Liver (tissue), 9 donors: ENCODE measurements around the gene OSBPL5. TPM values are rescaled to one million over a fixed set of nuclear protein-coding genes. Genes with fewer than 3 reads are reported as not detected.

Experiments used
- DNase-seq: peaks from one replicate; pipeline ENCODE4 v3.0.0-alpha.2; 2017; ENCODE audit warnings: low spot score
- H3K27ac ChIP-seq, 2 donors: one replicate each; pipeline ENCODE4 v1.7.0; 2013; ENCODE audit warnings: inconsistent platforms in 2 of 2, low read length in 2 of 2, control low read depth in 1 of 2, low read depth in 1 of 2, mild to moderate bottlenecking in 1 of 2
- H3K27me3 ChIP-seq, 4 donors: one replicate each; pipeline versions ENCODE4 v1.6.1 to v1.7.0; 2013; ENCODE audit warnings: low read length in 3 of 4, inconsistent platforms in 1 of 4, mild to moderate bottlenecking in 1 of 4, moderate library complexity in 1 of 4; ENCODE audit not compliant: control insufficient read depth in 4 of 4, insufficient read depth in 4 of 4
- H3K36me3 ChIP-seq, 4 donors: one replicate each; pipeline versions ENCODE4 v1.6.1 to v1.7.0; 2013; ENCODE audit warnings: low read length in 3 of 4, mild to moderate bottlenecking in 3 of 4, low read depth in 1 of 4, moderate library complexity in 1 of 4; ENCODE audit not compliant: control insufficient read depth in 4 of 4, insufficient read depth in 3 of 4
- H3K4me1 ChIP-seq, 4 donors: one replicate each; pipeline versions ENCODE4 v1.6.1 to v1.7.0; 2013; ENCODE audit warnings: low read length in 3 of 4, mild to moderate bottlenecking in 3 of 4, moderate library complexity in 1 of 4; ENCODE audit not compliant: control insufficient read depth in 4 of 4, insufficient read depth in 4 of 4
- H3K4me3 ChIP-seq, 3 donors: one replicate each; pipeline versions ENCODE4 v1.6.1 to v1.7.0; 2013; ENCODE audit warnings: low read length in 3 of 3, control low read depth in 1 of 3, low read depth in 1 of 3, mild to moderate bottlenecking in 1 of 3
- H3K9ac ChIP-seq, 2 donors: one replicate each; pipeline ENCODE4 v1.7.0; 2013; ENCODE audit warnings: low read length in 2 of 2, mild to moderate bottlenecking in 2 of 2, moderate library complexity in 2 of 2, control low read depth in 1 of 2, low read depth in 1 of 2
- H3K9me3 ChIP-seq, 4 donors: one replicate each; pipeline versions ENCODE4 v1.6.1 to v1.7.0; 2013; ENCODE audit warnings: low read length in 3 of 4; ENCODE audit not compliant: control insufficient read depth in 4 of 4
- EGR1 ChIP-seq, 2 donors: IDR thresholded peaks; 2 replicates each; pipeline ENCODE4 v1.6.1; 2016 to 2018; ENCODE audit warnings: antibody characterized with exemption in 2 of 2, low read depth in 2 of 2
- FOXA1 ChIP-seq: IDR thresholded peaks from 2 replicates; pipeline ENCODE4 v1.6.1; 2016; ENCODE audit warnings: antibody characterized with exemption
- GABPA ChIP-seq, 2 donors: IDR thresholded peaks in 1 of 2; conservative IDR thresholded peaks in 1 of 2; 2 replicates each; pipeline ENCODE4 v1.6.1; 2016; ENCODE audit warnings: antibody characterized with exemption in 2 of 2, mild to moderate bottlenecking in 1 of 2, moderate library complexity in 1 of 2
- HNF4A ChIP-seq, 2 donors: conservative IDR thresholded peaks; 2 replicates each; pipeline ENCODE4 v1.6.1; 2016; ENCODE audit warnings: antibody characterized with exemption in 2 of 2, mild to moderate bottlenecking in 2 of 2
- JUND ChIP-seq, 2 donors: IDR thresholded peaks; 2 replicates each; pipeline ENCODE4 v1.6.1; 2016; ENCODE audit warnings: antibody characterized with exemption in 2 of 2
- MAX ChIP-seq: IDR thresholded peaks from 2 replicates; pipeline ENCODE4 v1.6.1; 2016; ENCODE audit warnings: antibody characterized with exemption
- NR2F2 ChIP-seq: IDR thresholded peaks from 2 replicates; pipeline ENCODE4 v1.6.1; 2016; ENCODE audit warnings: antibody characterized with exemption
- RAD21 ChIP-seq, 2 donors: IDR thresholded peaks; 2 replicates each; pipeline ENCODE4 v1.6.1; 2016; ENCODE audit warnings: antibody characterized with exemption in 2 of 2, mild to moderate bottlenecking in 2 of 2
- REST ChIP-seq: IDR thresholded peaks from 2 replicates; pipeline ENCODE4 v1.6.1; 2016; ENCODE audit warnings: antibody characterized with exemption, mild to moderate bottlenecking
- RXRA ChIP-seq, 2 donors: IDR thresholded peaks; 2 replicates each; pipeline ENCODE4 v1.6.1; 2017 to 2018; ENCODE audit warnings: antibody characterized with exemption in 2 of 2, mild to moderate bottlenecking in 1 of 2
- SP1 ChIP-seq: IDR thresholded peaks from 2 replicates; pipeline ENCODE4 v1.6.1; 2018; ENCODE audit warnings: antibody characterized with exemption, mild to moderate bottlenecking
- TAF1 ChIP-seq: conservative IDR thresholded peaks from 2 replicates; pipeline ENCODE4 v1.6.1; 2016; ENCODE audit warnings: antibody characterized with exemption, mild to moderate bottlenecking
- YY1 ChIP-seq: IDR thresholded peaks from 2 replicates; pipeline ENCODE4 v1.6.1; 2016; ENCODE audit warnings: antibody characterized with exemption, mild to moderate bottlenecking
- WGBS: extraction: QIAGEN DNeasy Blood & Tissue Kit; methylation state at CpG from one replicate; pipeline ENCODE4 v1.1.7; 2013; 5-methylcytosine and 5-hydroxymethylcytosine counted together
- polyA plus RNA-seq, 2 donors: library from polyadenylated mRNA; stranded (reverse) in 1 of 2; unstranded in 1 of 2; fragments of 200-250 nt in 1 of 2; fragments of >200 nt in 1 of 2; fragmentation: Nextera tagmentation in 1 of 2; extraction: Ambion mirVana in 1 of 2; gene quantifications; one replicate each; pipeline versions ENCODE4 v1.2.1 to v1.2.3, GENCODE V29; 2013 to 2015
- total RNA-seq, 2 donors: library from RNA; depleted of rRNA; stranded (reverse); fragments of >200 nt; gene quantifications; one replicate each; pipeline ENCODE4 v1.2.3, GENCODE V29; 2014
- TF ChIP-seq, protein P1 (sequence below): IDR thresholded peaks from 2 replicates; pipeline ENCODE4 v1.6.1; 2016; ENCODE audit warnings: antibody characterized with exemption
- donor health status: healthy.
- donor health status: healthy.
- donor health status: healthy.
- donor health status: healthy.
- donor health status: healthy.

The OSBPL5 gene
- total and polyA plus RNA-seq, 4 donors = 0.74 to 6.2 (median 3.9) TPM

GRCh38 chr11:3057069-3057963, 107.8 kb downstream of the OSBPL5 start, which contains the start of gene CARS1:
Gene CARS1 (minus strand): TSS chr11:3057423. CDS start chr11:3057367, 56 bp downstream.
- WGBS = 1% methylated on average over 68 of the region's 68 CpGs
- peak within 1 kb of the TSS; percentile 87 to 94 (median 89) for H3K4me3 ChIP-seq
- H3K27ac ChIP-seq = peak within 1 kb of the TSS; percentile 75 to 87
- H3K27me3 ChIP-seq = no peaks in the 10 kb centered on the region
- TF ChIP-seq EGR1 (IDR thresholded peaks at IDR 0.05; ENCODE audit: low read depth in 2 of 2) = peak; percentile 66 to 81
- TF ChIP-seq SP1 = peak; percentile 56
- peak in 1 of 2 donors; percentile 8 for TF ChIP-seq RAD21 (IDR thresholded peaks at IDR 0.05)
- TF ChIP-seq NR2F2 = peak; percentile 61
- TF ChIP-seq FOXA1 = no peak
- TF ChIP-seq RXRA (IDR thresholded peaks at IDR 0.05) = peak; percentile 83 to 87
- peak; percentile 95 for TF ChIP-seq YY1
- TF ChIP-seq GABPA (IDR thresholded peaks at IDR 0.05 in 1 of 2, conservative IDR thresholded peaks at IDR 0.05 in 1 of 2) = peak; percentile 93 to 98
- no peak for TF ChIP-seq MAX
- peak; percentile 63 for TF ChIP-seq REST
- peak in 1 of 2 donors; percentile 27 for TF ChIP-seq HNF4A (conservative IDR thresholded peaks at IDR 0.05)
- TF ChIP-seq TAF1 = no peak
- TF ChIP-seq, protein P1, sequence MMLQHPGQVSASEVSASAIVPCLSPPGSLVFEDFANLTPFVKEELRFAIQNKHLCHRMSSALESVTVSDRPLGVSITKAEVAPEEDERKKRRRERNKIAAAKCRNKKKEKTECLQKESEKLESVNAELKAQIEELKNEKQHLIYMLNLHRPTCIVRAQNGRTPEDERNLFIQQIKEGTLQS = peak; percentile 58
- no peak for TF ChIP-seq JUND (IDR thresholded peaks at IDR 0.05)
- H3K4me1 ChIP-seq = peaks cover 3 to 20% (median 16%) of the 10 kb centered on the region in 4 donors
- H3K36me3 ChIP-seq = peaks cover 0 to 6% (median 3%) of the 10 kb centered on the region in 4 donors
- H3K9ac ChIP-seq = peak within 1 kb of the TSS; percentile 63 to 74
- H3K9me3 ChIP-seq = no peaks in the 10 kb centered on the region
- DNase-seq = peak; percentile 94

DNA sequence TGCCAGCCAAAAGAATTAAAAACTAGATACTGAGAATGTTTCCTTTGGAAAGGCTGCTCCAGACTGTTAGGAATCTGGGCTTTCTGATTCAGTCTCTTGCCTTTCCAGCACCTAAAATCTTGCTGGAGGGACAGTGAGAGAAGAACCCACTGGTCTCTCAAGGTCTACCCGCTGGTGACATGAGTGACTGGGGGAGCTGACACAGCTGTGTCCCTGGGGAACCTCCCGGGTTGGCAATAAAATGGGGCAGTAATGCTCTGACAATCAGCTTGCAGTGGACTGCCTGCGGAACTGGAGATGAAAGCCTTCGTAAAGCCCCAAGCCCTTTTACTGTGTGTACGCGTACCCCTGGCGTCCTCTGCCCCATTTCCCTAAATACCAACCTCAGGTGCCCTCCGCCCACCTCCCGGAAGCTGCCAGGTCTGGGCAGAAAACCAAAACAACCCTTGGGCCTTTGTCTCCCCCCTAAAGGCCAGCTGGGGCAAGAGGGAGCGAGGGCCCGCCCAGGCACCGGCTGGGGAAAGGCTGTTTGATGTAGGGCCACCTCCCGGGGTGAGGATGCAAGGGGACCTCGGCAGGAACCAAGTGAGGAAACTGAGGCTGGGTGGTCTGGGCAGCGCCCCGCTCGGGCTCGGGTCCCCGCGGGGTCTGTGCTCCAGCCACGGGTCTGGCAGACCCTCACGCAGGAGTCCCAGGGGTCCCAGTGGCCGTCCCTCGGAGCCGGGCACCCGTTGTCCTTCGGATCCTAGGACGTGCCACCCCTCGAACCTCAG, 108.6 kb downstream of the OSBPL5 start:
- peaks cover 0 to 9% (median 6%) of the 10 kb centered on the region in 4 donors for H3K36me3 ChIP-seq
- H3K27me3 ChIP-seq = no peaks in the 10 kb centered on the region
- peak overlapping the region; percentile 75 to 87 for H3K27ac ChIP-seq
- TF ChIP-seq HNF4A (conservative IDR thresholded peaks at IDR 0.05) = peak in 1 of 2 donors; percentile 36
- peak; percentile 58 to 71 for TF ChIP-seq RXRA (IDR thresholded peaks at IDR 0.05)
- TF ChIP-seq SP1 = peak; percentile 13
- TF ChIP-seq RAD21 (IDR thresholded peaks at IDR 0.05) = no peak
- no peak for TF ChIP-seq YY1
- peak; percentile 48 to 82 for TF ChIP-seq EGR1 (IDR thresholded peaks at IDR 0.05; ENCODE audit: low read depth in 2 of 2)
- peak overlapping the region; percentile 63 to 74 for H3K9ac ChIP-seq
- DNase-seq = no peak
- no peaks in the 10 kb centered on the region for H3K9me3 ChIP-seq
- peak overlapping the region; percentile 87 to 94 (median 89) for H3K4me3 ChIP-seq
- 3% methylated on average over 29 of the region's 29 CpGs for WGBS
- peaks cover 3 to 20% (median 16%) of the 10 kb centered on the region in 4 donors for H3K4me1 ChIP-seq
